Right renal cortex interstitium (tissue), 3 donors: ENCODE measurements around the gene VWA3B. TPM values are rescaled to one million over a fixed set of nuclear protein-coding genes. Genes with fewer than 3 reads are reported as not detected.
A peak's percentile ranks its signal among the peaks of the same experiment; 100 is the strongest.
"Not testable (repeated sequence)": the region's sequence is repeated elsewhere in the genome, so short reads cannot be mapped to it uniquely, and the experiment has no call there.

Experiments used
- DNase-seq, 3 donors: peaks; one replicate each; pipeline ENCODE4 v3.0.0-alpha.2; 2013; ENCODE audit warnings: low read depth in 3 of 3, low spot score in 2 of 3
- polyA plus RNA-seq, 3 donors: library from polyadenylated mRNA; unstranded; fragments of 120-200 nt; gene quantifications; one replicate each; pipeline ENCODE4 v1.2.1, GENCODE V29; 2013; ENCODE audit not compliant: insufficient read length in 3 of 3

The VWA3B gene, protein sequence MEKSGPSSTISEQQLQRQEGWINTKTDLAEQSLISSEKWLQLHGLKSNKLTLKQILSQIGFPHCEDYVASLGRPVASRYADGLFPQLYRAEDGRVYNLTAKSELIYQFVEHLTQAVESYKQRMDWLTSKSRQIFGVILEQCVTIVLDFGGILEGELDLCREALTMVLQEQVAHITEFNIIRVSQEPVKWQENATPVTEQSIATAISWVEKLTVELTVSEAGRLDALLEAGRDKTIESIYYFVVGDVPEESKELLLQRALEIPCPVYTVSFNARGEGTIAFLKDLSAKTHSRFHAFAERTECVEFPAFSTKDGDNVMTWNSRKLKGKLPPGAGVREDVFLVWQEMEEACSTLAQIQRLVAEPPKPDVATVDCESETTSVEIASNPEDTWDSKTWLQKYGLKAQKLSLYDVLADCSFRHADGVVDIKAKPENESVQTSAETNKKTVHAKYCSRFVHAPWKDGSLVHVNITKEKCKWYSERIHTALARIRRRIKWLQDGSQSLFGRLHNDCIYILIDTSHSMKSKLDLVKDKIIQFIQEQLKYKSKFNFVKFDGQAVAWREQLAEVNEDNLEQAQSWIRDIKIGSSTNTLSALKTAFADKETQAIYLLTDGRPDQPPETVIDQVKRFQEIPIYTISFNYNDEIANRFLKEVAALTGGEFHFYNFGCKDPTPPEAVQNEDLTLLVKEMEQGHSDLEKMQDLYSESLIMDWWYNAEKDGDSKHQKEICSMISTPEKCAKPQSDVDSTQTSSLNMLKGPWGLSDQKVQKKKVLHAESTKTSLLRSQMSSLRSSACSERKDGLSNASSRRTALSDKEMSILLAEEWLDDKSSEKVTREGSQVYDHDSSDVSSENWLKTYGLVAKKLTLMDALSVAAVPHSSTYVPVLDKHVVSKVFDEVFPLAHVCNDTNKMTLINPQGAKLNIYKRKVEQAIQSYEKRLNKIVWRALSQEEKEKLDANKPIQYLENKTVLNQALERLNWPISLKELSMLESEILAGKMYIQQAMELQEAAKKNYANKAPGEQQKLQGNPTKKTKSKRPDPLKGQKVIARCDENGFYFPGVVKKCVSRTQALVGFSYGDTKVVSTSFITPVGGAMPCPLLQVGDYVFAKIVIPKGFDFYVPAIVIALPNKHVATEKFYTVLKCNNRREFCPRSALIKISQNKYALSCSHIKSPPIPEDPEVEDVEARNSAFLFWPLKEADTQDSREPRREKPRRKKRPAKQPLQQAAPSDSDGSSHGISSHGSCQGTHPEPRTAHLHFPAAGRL (N-terminal part only)
- under 1 TPM; 0.40 to 0.72 (median 0.54) TPM for polyA plus RNA-seq

DNA sequence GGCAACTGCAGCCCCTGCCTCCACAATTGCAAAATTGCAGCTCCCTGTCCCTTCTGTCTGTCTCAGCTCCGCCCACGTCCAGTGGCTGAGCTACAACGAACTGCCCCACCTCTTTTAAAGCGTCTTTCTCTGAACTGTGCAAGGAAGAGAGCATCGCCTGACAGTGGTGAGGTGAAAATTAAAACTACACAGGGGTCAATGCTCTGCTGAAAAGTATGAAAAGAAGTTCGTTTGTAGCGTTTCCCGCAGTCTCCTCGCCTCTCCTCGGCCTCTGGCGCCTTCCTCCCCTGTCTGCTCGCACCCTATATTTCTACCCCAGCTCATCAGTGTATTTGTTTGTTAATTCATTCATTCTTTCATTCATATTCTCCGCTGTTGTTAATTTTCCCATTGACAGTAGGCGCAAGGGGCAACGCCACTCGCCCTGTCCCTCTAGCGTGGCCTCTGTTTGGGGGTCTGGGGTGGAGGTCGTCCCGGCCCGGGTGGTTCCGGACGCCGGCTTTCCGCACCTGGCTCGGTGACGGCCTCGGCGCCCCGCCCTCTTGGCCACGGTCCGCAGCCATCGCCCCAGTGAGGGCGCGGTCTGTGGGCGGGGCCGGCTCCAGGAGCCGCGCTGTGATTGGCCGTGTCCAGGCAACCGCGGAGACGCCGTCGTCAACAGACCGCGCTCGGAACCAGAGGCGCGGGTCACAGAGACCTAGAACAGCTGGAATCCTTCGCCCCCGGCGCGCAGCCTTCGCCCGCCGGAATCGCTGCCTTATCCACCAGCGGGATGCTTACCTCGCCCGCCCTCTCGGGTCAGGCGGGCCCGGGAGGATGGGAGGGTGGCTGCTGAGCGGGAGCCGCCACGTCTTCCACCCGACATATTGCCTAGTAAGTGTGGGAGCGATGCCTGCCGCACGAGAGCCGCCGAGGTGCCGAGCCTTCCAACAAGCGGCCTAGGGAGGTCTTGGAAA, at the start of gene VWA3B:
Gene VWA3B, plus strand, starts transcription at position 677 of the 956 bp plus-strand sequence. CDS start 5,926 bp downstream, outside the sequence.
- peak in 2 of 3 donors; percentile 36 to 49 for DNase-seq

GRCh38 chr2:98037206-98037605, 49.8 kb upstream of the VWA3B start:
- DNase-seq: no peak

DNA sequence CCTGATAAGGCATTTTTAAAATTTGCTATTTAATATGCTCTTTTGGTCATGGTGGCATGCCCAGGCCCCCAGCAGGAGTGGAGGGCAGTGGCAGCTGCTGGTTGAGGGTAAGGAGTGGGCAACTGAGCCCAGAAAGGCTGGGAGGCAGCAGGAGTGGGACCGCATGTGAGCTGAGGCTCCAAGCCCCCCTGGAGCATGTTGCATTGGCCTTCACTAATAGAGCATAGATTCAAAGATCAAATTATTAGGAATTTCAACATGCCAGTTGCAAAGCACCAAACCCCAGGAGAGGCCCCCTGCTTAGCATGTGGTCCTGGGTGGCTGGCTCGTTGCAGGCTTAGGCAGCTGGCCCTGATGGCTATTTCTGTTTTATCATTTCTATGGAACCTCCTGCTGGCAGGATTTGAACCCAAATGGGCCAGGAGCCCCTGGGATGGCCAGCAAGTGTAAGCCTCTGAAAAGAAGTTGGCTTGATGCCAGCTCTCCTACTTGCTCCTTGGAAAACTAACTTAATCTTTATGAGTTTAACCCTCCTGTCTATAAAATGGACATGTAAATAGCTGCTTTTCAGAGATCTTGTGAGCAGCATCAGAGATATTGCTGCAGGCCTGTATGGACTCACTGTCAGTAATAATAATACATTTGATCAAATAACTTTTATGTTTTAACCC, 49.2 kb upstream of the VWA3B start:
- DNase-seq: no peak

DNA sequence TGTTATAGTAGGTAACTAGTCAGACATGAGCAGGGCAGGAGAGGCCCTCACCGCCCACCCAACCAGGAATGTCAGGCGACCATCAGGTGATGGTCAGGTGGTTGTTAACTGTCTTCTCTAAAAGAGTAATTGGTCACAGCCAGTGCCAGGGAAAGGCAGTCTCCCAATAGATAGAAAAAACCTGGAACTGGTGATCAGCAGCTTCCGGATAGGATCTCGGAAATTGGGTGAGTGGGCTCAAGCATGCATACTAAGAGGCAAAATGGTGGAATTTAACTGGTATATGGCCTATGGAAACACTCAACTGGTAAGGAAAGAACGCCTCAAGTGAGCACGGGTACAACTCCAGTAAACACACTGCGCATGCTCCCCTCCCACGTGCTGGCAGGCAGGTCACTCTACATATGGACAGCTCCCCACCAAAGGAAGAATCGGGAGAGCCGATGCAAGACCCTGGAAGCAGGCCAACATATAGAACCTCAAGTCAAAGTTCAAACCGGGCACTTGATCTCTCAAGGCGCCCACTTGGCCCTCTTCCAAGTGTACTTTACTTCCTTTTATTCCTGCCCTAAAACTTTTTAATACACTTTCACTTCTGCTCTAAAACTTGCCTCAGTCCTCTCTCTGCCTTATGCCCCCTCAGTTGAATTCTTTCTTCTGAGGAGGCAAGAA, 47.7 kb upstream of the VWA3B start:
- no peak for DNase-seq

GRCh38 chr2:98040331-98040939, 46.5 kb upstream of the VWA3B start:
- no peak for DNase-seq

DNA sequence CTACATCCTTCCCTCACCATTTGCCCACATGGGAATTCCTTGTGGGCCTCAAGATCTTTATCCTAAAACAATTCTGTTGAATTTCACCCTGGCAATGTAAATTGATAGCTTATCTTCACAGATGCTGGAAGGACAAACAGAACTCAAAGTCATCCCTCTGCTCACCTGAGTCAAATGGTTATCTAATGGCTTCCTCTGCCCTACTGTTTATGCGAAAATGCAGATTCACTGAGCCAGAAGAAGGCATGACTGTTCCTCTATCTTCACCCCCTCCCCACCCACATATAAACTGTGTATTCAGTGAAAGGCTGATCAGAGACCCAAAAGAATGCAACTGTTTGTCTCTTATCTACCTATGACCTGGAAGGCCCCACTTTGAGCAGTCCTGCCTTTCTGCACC, 43.9 kb upstream of the VWA3B start:
- DNase-seq: no peak

GRCh38 chr2:98044730-98045129, 42.2 kb upstream of the VWA3B start:
- not testable (repeated sequence) for DNase-seq

DNA sequence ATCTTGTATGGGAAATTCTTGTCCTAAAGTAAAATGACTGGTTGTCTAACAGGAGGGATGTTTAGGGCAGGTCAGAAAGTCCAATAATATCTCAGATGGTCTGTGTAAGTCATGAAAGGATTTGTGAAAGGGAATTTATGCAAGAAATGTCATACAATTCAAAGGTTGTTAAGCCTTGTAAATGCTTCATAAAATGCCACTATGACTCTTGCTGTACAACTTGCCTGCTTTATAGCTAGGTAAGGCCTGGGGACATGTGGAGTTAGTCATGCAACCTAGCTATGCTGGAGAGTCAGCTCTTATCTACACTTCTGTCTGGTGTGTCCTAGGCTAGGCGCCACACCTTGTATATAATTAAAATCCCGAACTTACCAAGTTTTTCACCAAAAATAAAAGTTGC, 36.9 kb upstream of the VWA3B start:
- DNase-seq: no peak

DNA sequence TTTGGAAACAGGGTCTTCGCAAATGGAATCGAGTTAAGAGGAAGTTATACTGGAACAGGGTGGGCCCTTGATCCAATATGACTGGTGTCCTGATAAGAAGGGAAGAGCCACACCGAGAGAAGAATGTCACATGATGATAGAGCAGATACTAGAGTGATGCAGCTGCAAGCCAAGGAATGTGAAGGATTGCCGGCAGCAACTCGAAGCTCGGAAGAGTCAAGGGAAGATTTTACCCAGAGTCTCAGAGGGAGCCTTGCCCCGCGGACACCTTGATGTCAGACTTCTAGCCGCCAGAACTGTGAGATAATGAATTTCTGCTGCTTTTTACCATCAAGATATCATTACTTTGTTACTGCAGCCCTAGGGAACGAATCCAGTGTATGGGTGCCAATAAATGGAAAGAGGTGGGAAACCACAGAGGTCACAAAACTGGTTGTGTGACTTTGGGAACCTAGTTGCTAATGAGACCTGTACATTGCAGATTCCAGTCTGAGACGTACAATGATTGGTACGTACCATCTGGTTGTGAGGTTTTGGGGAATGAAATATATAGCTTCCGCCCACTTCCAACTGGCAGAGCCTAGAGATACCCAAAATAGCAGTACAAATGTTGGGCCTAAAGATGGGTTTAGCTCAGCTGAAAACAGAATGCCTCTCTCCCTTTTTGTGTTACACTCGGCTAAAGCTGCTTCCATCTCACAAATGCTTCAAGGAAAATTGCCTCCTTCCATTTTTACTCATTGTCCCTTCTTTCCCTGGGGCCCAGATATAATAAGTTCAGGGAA, 28.6 kb upstream of the VWA3B start:
- no peak for DNase-seq

GRCh38 chr2:98060277-98060676, 26.7 kb upstream of the VWA3B start:
- no peak for DNase-seq

DNA sequence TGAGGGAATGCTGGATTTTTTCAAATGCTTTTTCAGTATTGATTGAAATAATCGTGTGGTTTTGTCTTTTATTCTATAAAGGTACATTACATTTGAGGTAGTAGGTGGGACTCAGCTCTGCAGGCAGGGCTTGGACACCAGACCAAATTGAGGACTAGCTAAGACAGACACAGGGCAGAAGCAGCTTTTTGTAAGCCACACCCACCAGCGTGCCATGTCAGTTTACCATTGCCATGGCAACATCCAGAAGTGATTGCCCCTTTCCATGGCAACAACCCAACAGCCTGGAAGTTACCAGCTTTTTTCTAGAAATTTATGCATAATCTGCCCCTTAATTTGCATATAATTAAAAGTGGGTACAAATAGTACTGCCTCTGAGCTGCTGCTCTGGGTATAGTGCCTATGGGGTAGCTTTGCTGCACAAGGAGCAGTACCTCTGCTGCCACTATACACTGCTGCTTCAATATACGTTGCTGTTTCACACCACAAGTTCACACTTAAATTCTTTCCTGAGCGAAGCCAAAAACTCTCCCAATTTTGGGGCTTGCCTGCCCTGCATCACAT, 23.6 kb upstream of the VWA3B start:
- no peak for DNase-seq

GRCh38 chr2:98065808-98066207, 21.2 kb upstream of the VWA3B start:
- no peak for DNase-seq

DNA sequence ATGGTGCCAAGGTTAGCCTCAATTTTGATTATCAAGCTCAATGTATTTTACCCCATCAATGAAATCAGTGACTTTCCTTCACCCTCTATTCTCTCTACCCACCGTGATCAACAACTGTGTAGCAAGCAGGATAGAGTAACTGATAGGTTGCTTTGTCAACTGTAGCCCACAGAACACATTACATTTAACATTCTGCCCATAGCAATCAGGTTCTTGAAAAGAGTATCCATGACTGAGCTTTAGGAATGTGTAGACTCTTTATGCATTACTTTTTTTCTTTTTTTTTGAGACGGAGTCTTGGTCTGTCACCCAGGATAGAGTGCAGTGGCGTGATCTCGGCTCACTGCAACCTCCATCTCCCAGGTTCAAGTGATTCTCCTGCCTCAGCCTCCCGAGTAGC, 19.8 kb upstream of the VWA3B start:
- DNase-seq: no peak

DNA sequence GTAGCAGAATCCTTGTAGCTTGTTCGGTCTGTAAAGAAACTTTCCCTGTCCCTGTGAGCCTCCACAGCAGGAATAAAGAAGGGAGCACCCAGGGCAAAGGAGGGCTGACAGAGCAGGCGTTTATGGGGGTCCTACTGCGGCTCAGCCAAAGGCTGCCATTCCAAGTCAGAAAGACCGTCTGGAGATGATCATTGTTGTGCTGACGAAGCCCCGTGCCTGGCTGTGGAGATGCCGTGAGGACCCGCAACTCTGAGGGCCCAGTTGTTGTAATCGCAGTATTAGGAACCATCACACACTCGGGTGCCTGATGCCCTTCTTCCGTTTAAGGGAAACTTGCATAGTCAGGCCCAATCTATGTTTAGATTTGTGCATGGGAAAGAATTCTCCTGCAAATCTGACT, 16.9 kb upstream of the VWA3B start:
- no peak for DNase-seq

GRCh38 chr2:98072442-98072841, 14.5 kb upstream of the VWA3B start:
- DNase-seq: no peak

DNA sequence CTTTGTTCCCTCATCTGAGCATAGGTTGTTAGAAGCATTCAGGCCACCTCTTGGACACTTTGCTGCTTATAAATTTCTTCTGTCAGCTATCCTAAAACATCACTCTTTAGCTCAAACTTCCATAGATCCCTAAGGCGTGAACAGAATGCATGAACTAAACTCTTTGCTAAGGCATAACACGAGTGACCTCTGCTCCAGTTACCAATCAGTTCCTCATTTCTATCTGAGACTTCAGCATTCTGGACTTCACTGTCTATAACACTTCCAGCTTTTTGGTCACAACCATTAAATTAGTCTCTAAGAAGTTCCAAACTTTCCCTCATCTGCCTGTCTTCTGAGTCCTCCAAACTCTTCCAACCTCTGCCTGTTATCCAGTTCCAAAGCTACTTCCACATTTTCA, 8.3 kb upstream of the VWA3B start:
- DNase-seq: no peak
